H1 (cell line): ENCODE results near the gene STK36. TPM values are rescaled to one million over a fixed set of nuclear protein-coding genes. Genes with fewer than 3 reads are reported as not detected.

Experiments
- CTCF ChIA-PET: fragments of 300-600 bp; sonication (Branson Sonifier 250); formaldehyde crosslinking; loops from one replicate; lab custom pipeline; 2021; ENCODE audit not compliant: partially characterized antibody; lab: Charles Lee
- POLR2A ChIA-PET: fragments of 300-600 bp; sonication (Branson Sonifier 250); formaldehyde crosslinking; loops from one replicate; lab custom pipeline; 2021; ENCODE audit warnings: inconsistent platforms; ENCODE audit not compliant: partially characterized antibody; lab: Charles Lee
- DNase-seq, 2 experiments: peaks; one replicate each; pipeline versions ENCODE4 v3.0.0 to v3.0.0-alpha.2; 2010 to 2022; ENCODE audit warnings: low spot score in 2 of 2, low read depth in 1 of 2, mixed read lengths in 1 of 2
- FAIRE-seq: peaks from 2 replicates; lab custom pipeline; 2011; peaks lifted over from hg19 to GRCh38; lab: Jason Lieb, UNC
- H2AFZ ChIP-seq: 2 replicates; pipeline ENCODE4 v1.8.1; 2012; ENCODE audit warnings: low read length, inconsistent platforms
- H2AK5ac ChIP-seq: 2 replicates; pipeline ENCODE4 v1.6.1; 2013; ENCODE audit warnings: low read depth, low read length
- H2BK120ac ChIP-seq: replicated peaks from 2 replicates; pipeline ENCODE3; 2013; ENCODE audit warnings: low read depth, low read length, inconsistent platforms
- H2BK12ac ChIP-seq: 2 replicates; pipeline ENCODE4 v1.6.1; 2013; ENCODE audit warnings: low read depth, low read length
- H2BK15ac ChIP-seq: 2 replicates; pipeline ENCODE4 v1.6.1; 2013; ENCODE audit warnings: low read length
- H2BK20ac ChIP-seq: 2 replicates; pipeline ENCODE4 v1.6.1; 2013; ENCODE audit warnings: low read length
- H2BK5ac ChIP-seq: 2 replicates; pipeline ENCODE4 v1.6.1; 2013; ENCODE audit warnings: low read depth, low read length
- H3K14ac ChIP-seq: 2 replicates; pipeline ENCODE4 v1.6.1; 2013; ENCODE audit warnings: inconsistent platforms; ENCODE audit not compliant: insufficient read length
- H3K18ac ChIP-seq: 2 replicates; pipeline ENCODE4 v1.6.1; 2013; ENCODE audit warnings: low read length; ENCODE audit errors: extremely low read depth
- H3K23ac ChIP-seq: 2 replicates; pipeline ENCODE4 v1.6.1; 2013; ENCODE audit warnings: inconsistent platforms; ENCODE audit not compliant: insufficient read length
- H3K23me2 ChIP-seq: 2 replicates; pipeline ENCODE4 v1.6.1; 2013; ENCODE audit warnings: low read depth, low read length
- H3K27ac ChIP-seq: 2 replicates; pipeline ENCODE4 v1.6.1; 2011; ENCODE audit warnings: low read depth, low read length, inconsistent platforms
- H3K27me3 ChIP-seq, 4 experiments: replicated peaks in 1 of 4; 1 replicate in 1 of 4; 2 replicates in 3 of 4; pipeline versions ENCODE4 v1.6.1 to v1.8.1; 2011 to 2013; ENCODE audit warnings: low read length in 3 of 4, mild to moderate bottlenecking in 3 of 4, inconsistent platforms in 2 of 4, mixed read lengths in 2 of 4, moderate library complexity in 1 of 4; ENCODE audit not compliant: control insufficient read depth in 3 of 4, insufficient read depth in 3 of 4; ENCODE audit errors: extremely low read depth in 1 of 4
- H3K36me3 ChIP-seq, 4 experiments: 2 replicates each; pipeline versions ENCODE4 v1.6.1 to v1.8.1; 2011 to 2013; ENCODE audit warnings: mild to moderate bottlenecking in 4 of 4, low read length in 3 of 4, moderate library complexity in 2 of 4, control low read depth in 1 of 4, inconsistent platforms in 1 of 4; ENCODE audit not compliant: insufficient read depth in 4 of 4, control insufficient read depth in 2 of 4
- H3K4ac ChIP-seq: replicated peaks from 2 replicates; pipeline ENCODE3; 2013; ENCODE audit warnings: low read length, low read depth, mixed read lengths, inconsistent platforms; ENCODE audit not compliant: insufficient read length
- H3K4me1 ChIP-seq, 4 experiments: replicated peaks in 1 of 4; 1 replicate in 1 of 4; 2 replicates in 3 of 4; pipeline versions ENCODE4 v1.6.1 to v1.8.1; 2011 to 2013; ENCODE audit warnings: low read length in 3 of 4, inconsistent platforms in 2 of 4, mixed read lengths in 1 of 4; ENCODE audit not compliant: insufficient read depth in 4 of 4, control insufficient read depth in 3 of 4
- H3K4me2 ChIP-seq, 2 experiments: 2 replicates each; pipeline versions ENCODE4 v1.6.1 to v1.8.1; 2011 to 2013; ENCODE audit warnings: low read depth in 2 of 2, low read length in 2 of 2, control low read depth in 1 of 2, inconsistent platforms in 1 of 2, mild to moderate bottlenecking in 1 of 2; ENCODE audit not compliant: insufficient read depth in 1 of 2
- H3K4me3 ChIP-seq, 4 experiments: fragments of 200-600, 300-600 bp in 1 of 4; sonication (generic), shearing (Covaris generic), sonication (Bioruptor Twin) in 1 of 4; 2 replicates each; pipeline versions ENCODE4 v1.5.1 to v1.8.1; 2011 to 2016; ENCODE audit warnings: low read length in 4 of 4, low read depth in 3 of 4, control low read depth in 2 of 4, inconsistent platforms in 2 of 4, mild to moderate bottlenecking in 2 of 4, mixed read lengths in 1 of 4, moderate library complexity in 1 of 4; ENCODE audit not compliant: insufficient read depth in 2 of 4; ENCODE audit errors: extremely low read depth in 1 of 4
- H3K56ac ChIP-seq: replicated peaks from 2 replicates; pipeline ENCODE3; 2013; ENCODE audit warnings: low read depth, mild to moderate bottlenecking, mixed read lengths, low read length, inconsistent platforms; ENCODE audit not compliant: insufficient read length
- H3K79me1 ChIP-seq: 2 replicates; pipeline ENCODE4 v1.6.1; 2013; ENCODE audit warnings: low read depth, low read length, control low read depth
- H3K79me2 ChIP-seq, 2 experiments: 2 replicates each; pipeline versions ENCODE4 v1.6.1 to v1.8.1; 2012 to 2013; ENCODE audit warnings: low read length in 2 of 2, mild to moderate bottlenecking in 2 of 2, inconsistent platforms in 1 of 2; ENCODE audit not compliant: insufficient read depth in 2 of 2, control insufficient read depth in 1 of 2
- H3K9ac ChIP-seq, 4 experiments: replicated peaks in 1 of 4; 1 replicate in 1 of 4; 2 replicates in 3 of 4; pipeline versions ENCODE4 v1.6.1 to v1.8.1; 2011 to 2013; ENCODE audit warnings: low read depth in 3 of 4, low read length in 3 of 4, control low read depth in 2 of 4, mild to moderate bottlenecking in 2 of 4, moderate library complexity in 2 of 4, inconsistent platforms in 1 of 4; ENCODE audit errors: extremely low read depth in 1 of 4
- H3K9me3 ChIP-seq, 2 experiments: 2 replicates each; pipeline versions ENCODE4 v1.6.1 to v1.8.1; 2012 to 2013; ENCODE audit warnings: mild to moderate bottlenecking in 2 of 2, moderate library complexity in 2 of 2, control low read depth in 1 of 2, inconsistent platforms in 1 of 2, low read depth in 1 of 2, low read length in 1 of 2, mixed read lengths in 1 of 2; ENCODE audit not compliant: insufficient read depth in 2 of 2
- H4K20me1 ChIP-seq, 2 experiments: replicated peaks in 1 of 2; 2 replicates each; pipeline versions ENCODE3 to v1.8.1; 2011 to 2013; ENCODE audit warnings: inconsistent platforms in 2 of 2, low read length in 2 of 2, mild to moderate bottlenecking in 1 of 2; ENCODE audit not compliant: insufficient read depth in 2 of 2, control insufficient read depth in 1 of 2
- H4K5ac ChIP-seq: 2 replicates; pipeline ENCODE4 v1.6.1; 2013; ENCODE audit warnings: low read length, low read depth, mixed read lengths, inconsistent platforms; ENCODE audit not compliant: insufficient read length
- H4K8ac ChIP-seq: 2 replicates; pipeline ENCODE4 v1.8.0; 2013; ENCODE audit warnings: mild to moderate bottlenecking, moderate library complexity, low read length, inconsistent platforms; ENCODE audit not compliant: insufficient read depth; ENCODE audit errors: extremely low read depth
- H4K91ac ChIP-seq: replicated peaks from 2 replicates; pipeline ENCODE3; 2013; ENCODE audit warnings: low read length, mixed read lengths, inconsistent platforms; ENCODE audit not compliant: insufficient read length
- CREB1 ChIP-seq: IDR thresholded peaks from 2 replicates; pipeline ENCODE4 v1.6.1; 2012; ENCODE audit warnings: inconsistent platforms
- EZH2 ChIP-seq: fragments of 200-600 bp; sonication (generic); IDR thresholded peaks from 2 replicates; pipeline ENCODE4 v1.7.1; 2012; ENCODE audit warnings: low read depth, mild to moderate bottlenecking, moderate library complexity, low read length, inconsistent platforms; ENCODE audit not compliant: severe bottlenecking
- SP2 ChIP-seq: IDR thresholded peaks from 2 replicates; pipeline ENCODE4 v1.6.1; 2012; ENCODE audit warnings: mild to moderate bottlenecking, low read length, inconsistent platforms
- TCF12 ChIP-seq: IDR thresholded peaks from 2 replicates; pipeline ENCODE4 v1.6.1; 2011; ENCODE audit warnings: low read depth, mild to moderate bottlenecking, low read length
- WGBS, 2 experiments: shearing (Covaris generic) in 1 of 2; methylation state at CpG; one replicate each; pipeline versions ENCODE4 v1.1.6 to v1.1.7; 2013 to 2015; ENCODE audit warnings: low lambda C conversion rate in 2 of 2, mixed read lengths in 2 of 2, inconsistent platforms in 1 of 2, low coverage in 1 of 2, missing lambda C conversion rate in 1 of 2; ENCODE audit not compliant: insufficient replicate concordance in 2 of 2, insufficient coverage in 1 of 2, insufficient read length in 1 of 2; ENCODE audit errors: extremely low coverage in 1 of 2, missing lambda C conversion rate in 1 of 2; 5-methylcytosine and 5-hydroxymethylcytosine counted together
- polyA plus RNA-seq, 7 experiments: library from polyadenylated mRNA; depleted of rRNA in 3 of 7; stranded (reverse) in 5 of 7; unstranded in 2 of 7; fragments of >200 nt in 5 of 7; fragments of 200-250 nt in 2 of 7; gene quantifications; 1 replicate in 5 of 7; 2 replicates in 1 of 7; 4 replicates in 1 of 7; pipeline versions ENCODE4 v1.2.1 to v1.2.3, GENCODE V29; 2011 to 2013; ENCODE audit warnings: missing spikeins in 2 of 7, mixed read lengths in 2 of 7
- total RNA-seq: library from RNA; stranded (reverse); fragmentation: NEBNext Ultra II Directional; extraction: Animal tissue kit (Norgen Biotek cat#: 25700); gene quantifications from 2 replicates; pipeline ENCODE4 v1.2.1, GENCODE V29; 2021

STK36 gene
- total and polyA plus RNA-seq, 2 of the 8 experiments (the other 6 are each of a cell fraction or from before 2014, with no cell fraction given): 41.4 to 57.6 TPM

GRCh38 chr2:218631837-218632236, 40.0 kb upstream of the STK36 start:
- no peak overlapping the region for H3K4me3 ChIP-seq
- H2AFZ ChIP-seq: no peak overlapping the region
- no peaks in the 10 kb centered on the region for H3K4me1 ChIP-seq
- FAIRE-seq: no peak
- no peaks in the 10 kb centered on the region for H4K20me1 ChIP-seq
- ChIA-PET POLR2A (interaction anchor here (1.3 to 2.3 kb wide), 3 partner anchors 9 to 27 kb away, joined by 3 to 7 read pairs (median 5); partner anchors contain the start of genes BCS1L and ZNF142), CTCF (interaction anchor here (2.2 to 2.6 kb wide), 2 partner anchors 14 to 16 kb away, joined by 10 read pairs; no protein-coding TSS in a partner anchor)
- H3K14ac ChIP-seq: no peak overlapping the region
- no peak overlapping the region for H2BK5ac ChIP-seq
- H3K79me1 ChIP-seq: no peaks in the 10 kb centered on the region
- no peak overlapping the region for H2BK15ac ChIP-seq
- H3K79me2 ChIP-seq: no peaks in the 10 kb centered on the region
- no peak overlapping the region for H3K27ac ChIP-seq
- no peaks in the 10 kb centered on the region for H3K23me2 ChIP-seq
- H4K5ac ChIP-seq: no peak overlapping the region
- H3K27me3 ChIP-seq: no peaks in the 10 kb centered on the region; a peak in 1 of 7 replicates
- H3K56ac ChIP-seq: no peak overlapping the region
- no peak overlapping the region for H3K23ac ChIP-seq
- TF ChIP-seq CREB1 (no peak), EZH2 (no peak), SP2 (no peak), TCF12 (no peak)
- H3K4me2 ChIP-seq: no peak overlapping the region
- H2BK120ac ChIP-seq: no peak overlapping the region
- H3K9me3 ChIP-seq: no peaks in the 10 kb centered on the region
- no peak overlapping the region for H4K91ac ChIP-seq
- WGBS, 2 experiments: 86% methylated on average over 4 of the region's 4 CpGs; no CpG with 5 or more reads in 1 of the 2 experiments
- no peak overlapping the region for H3K4ac ChIP-seq
- H2BK12ac ChIP-seq: no peak overlapping the region
- H3K9ac ChIP-seq: no peak overlapping the region
- H4K8ac ChIP-seq: no peak overlapping the region
- H2BK20ac ChIP-seq: no peak overlapping the region
- H3K36me3 ChIP-seq: peaks cover 2 to 26% (median 16%) of the 10 kb centered on the region in 4 experiments; a peak in 6 of 8 replicates
- no peak for DNase-seq
- no peak overlapping the region for H2AK5ac ChIP-seq
- H3K18ac ChIP-seq: no peak overlapping the region
